GM18511 (cell line): Measurements from ENCODE around the gene HMGN3.

ENCODE experiments used
- ATAC-seq: cut with Tn5 transposase; IDR thresholded peaks from one replicate; pipeline ENCODE4 v1.9.1; 2021; ENCODE audit warnings: mild to moderate bottlenecking, moderate library complexity; ENCODE audit not compliant: unreplicated experiment

The HMGN3 gene

GRCh38 chr6:79233611-79234149 lies 802 bp downstream of the HMGN3 start:
- peak; percentile 77 for ATAC-seq

- no peak for ATAC-seq
These were observed 1.6 kb downstream of the HMGN3 start for GRCh38 chr6:79232696-79233462.

- ATAC-seq, result no peak
These were observed 2.8 kb downstream of the HMGN3 start for GRCh38 chr6:79231666-79232065.

GRCh38 chr6:79231101-79231500 lies 3.4 kb downstream of the HMGN3 start:
- ATAC-seq, result no peak

- no peak for ATAC-seq
These were observed 4.3 kb downstream of the HMGN3 start for GRCh38 chr6:79230149-79230548.

GRCh38 chr6:79227445-79227844 lies 7.0 kb downstream of the HMGN3 start:
- no peak for ATAC-seq

- no peak for ATAC-seq
These were observed 7.8 kb downstream of the HMGN3 start for GRCh38 chr6:79226660-79227059.

GRCh38 chr6:79225717-79226599 lies 8.5 kb downstream of the HMGN3 start:
- no peak for ATAC-seq

- ATAC-seq, result no peak
These were observed 10.7 kb downstream of the HMGN3 start for GRCh38 chr6:79223611-79224404.

- ATAC-seq, result no peak
These were observed 19.2 kb downstream of the HMGN3 start for GRCh38 chr6:79215213-79215824.

- no peak for ATAC-seq
These were observed 21.6 kb downstream of the HMGN3 start for GRCh38 chr6:79212859-79213258.

- ATAC-seq, result no peak
These were observed 25.7 kb downstream of the HMGN3 start for GRCh38 chr6:79208816-79209215.

- ATAC-seq, result no peak
These were observed 30.7 kb downstream of the HMGN3 start for GRCh38 chr6:79203753-79204253.

- no peak for ATAC-seq
These were observed 31.9 kb downstream of the HMGN3 start for GRCh38 chr6:79202556-79202955.

GRCh38 chr6:79201983-79202382 lies 32.5 kb downstream of the HMGN3 start:
- ATAC-seq, result no peak

GRCh38 chr6:79201143-79201542 lies 33.3 kb downstream of the HMGN3 start:
- no peak for ATAC-seq

- no peak for ATAC-seq
These were observed 37.6 kb downstream of the HMGN3 start for GRCh38 chr6:79196912-79197311.

GRCh38 chr6:79193971-79194370 lies 40.5 kb downstream of the HMGN3 start:
- ATAC-seq, result no peak

- no peak for ATAC-seq
These were observed 44.6 kb downstream of the HMGN3 start for GRCh38 chr6:79189760-79190350.

- ATAC-seq, result no peak
These were observed 45.5 kb downstream of the HMGN3 start for GRCh38 chr6:79188885-79189480.
